CD4-positive, alpha-beta memory T cell (primary cell): Measurements from ENCODE around the gene MED31. TPM values are rescaled to one million over a fixed set of nuclear protein-coding genes. Genes with fewer than 3 reads are reported as not detected.

Source experiments
- CTCF ChIA-PET: fragments of 350-600 bp; sonication (Branson Sonifier 250); formaldehyde crosslinking; loops from one replicate; lab custom pipeline; 2021; ENCODE audit warnings: inconsistent platforms; ENCODE audit not compliant: partially characterized antibody; lab: Charles Lee
- POLR2A ChIA-PET: fragments of 350-600 bp; sonication (Branson Sonifier 250); formaldehyde crosslinking; loops from one replicate; lab custom pipeline; 2021; ENCODE audit not compliant: partially characterized antibody; lab: Charles Lee
- DNase-seq, 5 donors: peaks; one replicate each; pipeline versions ENCODE4 v3.0.0 to v3.0.0-alpha.2; 2020 to 2022; ENCODE audit warnings: mixed read lengths in 1 of 5
- H3K27ac ChIP-seq: one replicate; pipeline ENCODE4 v1.7.0; 2013; ENCODE audit warnings: low read depth, low read length
- H3K27me3 ChIP-seq: 2 replicates; pipeline ENCODE4 v1.7.0; 2013; ENCODE audit warnings: mild to moderate bottlenecking, low read length, moderate library complexity; ENCODE audit not compliant: insufficient read depth
- H3K36me3 ChIP-seq: 2 replicates; pipeline ENCODE4 v1.7.0; 2013; ENCODE audit warnings: mild to moderate bottlenecking, low read length, moderate library complexity; ENCODE audit not compliant: insufficient read depth
- H3K4me1 ChIP-seq: 2 replicates; pipeline ENCODE4 v1.7.0; 2013; ENCODE audit warnings: mild to moderate bottlenecking, low read length, moderate library complexity; ENCODE audit not compliant: insufficient read depth
- H3K4me3 ChIP-seq, 2 donors: one replicate each; pipeline ENCODE4 v1.7.0; 2013; ENCODE audit warnings: low read length in 2 of 2, mild to moderate bottlenecking in 1 of 2
- H3K9me3 ChIP-seq, 2 donors: one replicate each; pipeline ENCODE4 v1.7.0; 2013; ENCODE audit warnings: low read length in 2 of 2, control low read depth in 1 of 2; ENCODE audit not compliant: control insufficient read depth in 1 of 2
- H3K27ac Mint-ChIP-seq, 7 donors: one replicate each; pipeline ENCODE4 v1.8.0; 2020 to 2021; ENCODE audit warnings: mixed read lengths in 7 of 7, mild to moderate bottlenecking in 6 of 7, inconsistent platforms in 3 of 7, moderate library complexity in 3 of 7
- H3K27me3 Mint-ChIP-seq, 2 donors: one replicate each; pipeline ENCODE4 v1.8.0; 2020 to 2021; ENCODE audit warnings: mixed read lengths in 2 of 2
- H3K36me3 Mint-ChIP-seq, 2 donors: one replicate each; pipeline ENCODE4 v1.8.0; 2020 to 2021; ENCODE audit warnings: mixed read lengths in 2 of 2, inconsistent platforms in 1 of 2, mild to moderate bottlenecking in 1 of 2
- H3K4me1 Mint-ChIP-seq, 4 donors: one replicate each; pipeline ENCODE4 v1.8.0; 2020 to 2021; ENCODE audit warnings: mixed read lengths in 4 of 4, mild to moderate bottlenecking in 1 of 4
- H3K4me3 Mint-ChIP-seq, 8 donors: one replicate each; pipeline ENCODE4 v1.8.0; 2020 to 2021; ENCODE audit warnings: mixed read lengths in 8 of 8, mild to moderate bottlenecking in 7 of 8, moderate library complexity in 6 of 8, inconsistent platforms in 3 of 8
- H3K9me3 Mint-ChIP-seq, 8 donors: one replicate each; pipeline ENCODE4 v1.8.0; 2020 to 2021; ENCODE audit warnings: mixed read lengths in 8 of 8, mild to moderate bottlenecking in 5 of 8, inconsistent platforms in 3 of 8, moderate library complexity in 1 of 8
- intact Hi-C: fragments of 100-400 bp; cut with micrococcal nuclease; formaldehyde crosslinking; loops from one replicate; pipeline ENCODE4 v1.15.1; 2023
- polyA plus RNA-seq, 2 donors: library from polyadenylated mRNA; unstranded; fragments of 300-500 nt; fragmentation: Illumina TruSeq; gene quantifications; one replicate each; pipeline ENCODE4 v1.2.3, GENCODE V29; 2021
- total RNA-seq, 2 experiments: library from RNA; stranded (reverse); gene quantifications; one replicate each; pipeline ENCODE4 v1.2.3, GENCODE V29; 2021

MED31 gene
- 10 to 100 TPM; 30.8 to 35.8 TPM for total RNA-seq
- polyA plus RNA-seq, result 10 to 100 TPM; 25.6 to 44.7 TPM

GRCh38 chr17:6651354-6651918 lies at the start of gene MED31, which contains the start of gene C17orf100:
TSS of gene MED31 (minus strand) at chr17:6651605. CDS start at chr17:6651528, 77 bp downstream.
TSS of gene C17orf100 (plus strand) at chr17:6651762. CDS start at chr17:6651914, 152 bp downstream.
- DNase-seq, result peak; percentile 93 to 96 (median 95)
- peaks cover 0 to 2% (median 0%) of the 10 kb centered on the region in 8 donors for H3K9me3 Mint-ChIP-seq
- peaks cover 36 to 82% (median 61%) of the 10 kb centered on the region in 4 donors for H3K4me1 Mint-ChIP-seq
- H3K27ac Mint-ChIP-seq, result peak within 1 kb of the TSS; percentile 99 to 100 (median 100)
- H3K36me3 Mint-ChIP-seq, result peaks cover 12 to 44% of the 10 kb centered on the region in 2 donors
- Histone ChIP-seq H3K27ac (peak within 1 kb of the TSS; percentile 99), H3K36me3 (peaks cover 11% of the 10 kb centered on the region), H3K9me3 (no peaks in the 10 kb centered on the region), H3K27me3 (no peaks in the 10 kb centered on the region), H3K4me1 (peaks cover 50% of the 10 kb centered on the region), H3K4me3 (peak within 1 kb of the TSS; percentile 80 to 83)
- POLR2A ChIA-PET, result interaction anchor here (3.4 kb wide), 1 partner anchor 11 kb away, joined by 78 read pairs; the partner anchor contains the start of genes KIAA0753 and TXNDC17
- CTCF ChIA-PET, result interaction anchor here (1.1 to 1.4 kb wide), 2 partner anchors 10 to 106 kb away, joined by 6 to 9 read pairs; no protein-coding TSS in a partner anchor
- intact Hi-C loops, result loop anchor here (1.0 to 10.0 kb wide), 3 partner anchors 11 to 1165 kb away; partner anchors contain the start of genes DERL2, KIAA0753, MIS12 and PIMREG
- no peaks in the 10 kb centered on the region for H3K27me3 Mint-ChIP-seq
- H3K4me3 Mint-ChIP-seq, result peak within 1 kb of the TSS; percentile 96 to 100 (median 99)

GRCh38 chr17:6700948-6701307 lies 49.5 kb upstream of the MED31 start:
- Mint-ChIP-seq H3K36me3 (no peaks in the 10 kb centered on the region), H3K9me3 (no peaks in the 10 kb centered on the region), H3K27ac (peak overlapping the region in 1 of 7 donors; percentile 61), H3K27me3 (peaks cover 2% of the 10 kb centered on the region in 2 donors), H3K4me1 (no peaks in the 10 kb centered on the region), H3K4me3 (no peak overlapping the region)
- DNase-seq, result no peak
- H3K36me3 ChIP-seq, result no peaks in the 10 kb centered on the region
- intact Hi-C loops, result no loop called here
- no peak overlapping the region for H3K4me3 ChIP-seq
- CTCF ChIA-PET, result no interaction called here
- H3K27ac ChIP-seq, result no peak overlapping the region
- POLR2A ChIA-PET, result no interaction called here
- H3K4me1 ChIP-seq, result no peaks in the 10 kb centered on the region
- H3K9me3 ChIP-seq, result no peaks in the 10 kb centered on the region
- no peaks in the 10 kb centered on the region for H3K27me3 ChIP-seq

GRCh38 chr17:6699997-6700947 lies 48.9 kb upstream of the MED31 start:
- Histone ChIP-seq H3K4me1 (no peaks in the 10 kb centered on the region), H3K9me3 (no peaks in the 10 kb centered on the region), H3K27ac (no peak overlapping the region), H3K4me3 (no peak overlapping the region), H3K27me3 (no peaks in the 10 kb centered on the region), H3K36me3 (no peaks in the 10 kb centered on the region)
- ChIA-PET CTCF (no interaction called here), POLR2A (no interaction called here)
- H3K4me1 Mint-ChIP-seq, result no peaks in the 10 kb centered on the region
- no peaks in the 10 kb centered on the region for H3K36me3 Mint-ChIP-seq
- intact Hi-C loops, result no loop called here
- no peaks in the 10 kb centered on the region for H3K9me3 Mint-ChIP-seq
- no peak for DNase-seq
- H3K4me3 Mint-ChIP-seq, result no peak overlapping the region
- peak overlapping the region in 1 of 7 donors; percentile 61 for H3K27ac Mint-ChIP-seq
- H3K27me3 Mint-ChIP-seq, result peaks cover 1 to 4% of the 10 kb centered on the region in 2 donors

- Mint-ChIP-seq H3K27me3 (peaks cover 3 to 14% of the 10 kb centered on the region in 2 donors), H3K4me1 (no peaks in the 10 kb centered on the region), H3K36me3 (no peaks in the 10 kb centered on the region), H3K4me3 (no peak overlapping the region), H3K9me3 (no peaks in the 10 kb centered on the region), H3K27ac (no peak overlapping the region)
- Histone ChIP-seq H3K27ac (no peak overlapping the region), H3K36me3 (no peaks in the 10 kb centered on the region), H3K27me3 (no peaks in the 10 kb centered on the region), H3K4me1 (no peaks in the 10 kb centered on the region), H3K4me3 (no peak overlapping the region), H3K9me3 (no peaks in the 10 kb centered on the region)
- ChIA-PET CTCF (interaction anchor here (0.6 kb wide), 1 partner anchor 26 kb away, joined by 4 read pairs; no protein-coding TSS in a partner anchor), POLR2A (no interaction called here)
- DNase-seq, result no peak
- intact Hi-C loops, result no loop called here
These were observed 46.6 kb upstream of the MED31 start for GRCh38 chr17:6698004-6698403.

- Mint-ChIP-seq H3K27me3 (peaks cover 4 to 17% of the 10 kb centered on the region in 2 donors), H3K4me1 (no peaks in the 10 kb centered on the region), H3K4me3 (no peak overlapping the region), H3K36me3 (no peaks in the 10 kb centered on the region), H3K27ac (no peak overlapping the region), H3K9me3 (no peaks in the 10 kb centered on the region)
- Histone ChIP-seq H3K4me3 (no peak overlapping the region), H3K27ac (no peak overlapping the region), H3K36me3 (no peaks in the 10 kb centered on the region), H3K4me1 (no peaks in the 10 kb centered on the region), H3K27me3 (no peaks in the 10 kb centered on the region), H3K9me3 (no peaks in the 10 kb centered on the region)
- CTCF ChIA-PET, result no interaction called here
- intact Hi-C loops, result no loop called here
- POLR2A ChIA-PET, result no interaction called here
- no peak for DNase-seq
These were observed 45.5 kb upstream of the MED31 start for GRCh38 chr17:6696906-6697305.

- Histone ChIP-seq H3K4me3 (no peak overlapping the region), H3K4me1 (no peaks in the 10 kb centered on the region), H3K9me3 (no peaks in the 10 kb centered on the region), H3K27ac (no peak overlapping the region), H3K36me3 (no peaks in the 10 kb centered on the region), H3K27me3 (no peaks in the 10 kb centered on the region)
- Mint-ChIP-seq H3K4me3 (no peak overlapping the region), H3K36me3 (no peaks in the 10 kb centered on the region), H3K27ac (no peak overlapping the region), H3K9me3 (no peaks in the 10 kb centered on the region), H3K27me3 (peaks cover 7 to 27% of the 10 kb centered on the region in 2 donors), H3K4me1 (no peaks in the 10 kb centered on the region)
- no peak for DNase-seq
- ChIA-PET CTCF (no interaction called here), POLR2A (no interaction called here)
- intact Hi-C loops, result no loop called here
These were observed 44.2 kb upstream of the MED31 start for GRCh38 chr17:6695565-6695964.

GRCh38 chr17:6695051-6695450 lies 43.6 kb upstream of the MED31 start:
- intact Hi-C loops, result no loop called here
- no peak for DNase-seq
- Mint-ChIP-seq H3K27me3 (peaks cover 9 to 30% of the 10 kb centered on the region in 2 donors), H3K36me3 (no peaks in the 10 kb centered on the region), H3K4me3 (no peak overlapping the region), H3K4me1 (no peaks in the 10 kb centered on the region), H3K27ac (no peak overlapping the region), H3K9me3 (no peaks in the 10 kb centered on the region)
- H3K4me1 ChIP-seq, result no peaks in the 10 kb centered on the region
- no peak overlapping the region for H3K27ac ChIP-seq
- CTCF ChIA-PET, result no interaction called here
- H3K36me3 ChIP-seq, result no peaks in the 10 kb centered on the region
- no peaks in the 10 kb centered on the region for H3K27me3 ChIP-seq
- H3K4me3 ChIP-seq, result no peak overlapping the region
- H3K9me3 ChIP-seq, result no peaks in the 10 kb centered on the region
- POLR2A ChIA-PET, result no interaction called here
